ENCODE measurements around the gene KRTAP4-11. TPM values are rescaled to one million over a fixed set of nuclear protein-coding genes. Genes with fewer than 3 reads are reported as not detected.

KRTAP4-11 gene
- total and polyA plus RNA-seq, 2 of the 8 experiments (the other 6 are each of a cell fraction or from before 2014, with no cell fraction given), result not detected

- TF ChIP-seq CTCF (IDR thresholded peaks at IDR 0.05; ENCODE audit: control extremely low read depth in 1 of 3, insufficient read depth in 1 of 3, low read depth in 1 of 3, low read length in 3 of 3), result no peak
- TF ChIP-seq YY1 (IDR thresholded peaks at IDR 0.05; ENCODE audit: low read depth, low read length), result no peak
- no peak for TF ChIP-seq EZH2 (IDR thresholded peaks at IDR 0.05; ENCODE audit: low read depth, low read length, severe bottlenecking)
Observed at GRCh38 chr17:41067281-41067680, 50.9 kb downstream of the KRTAP4-11 start (continued).

Other genes starting within 250 kb of the KRTAP4-11 start
Only the 30 nearest of the 38 such genes appear.
- not detected in 2 replicates for gene KRT40, start 134.0 kb downstream of the KRTAP4-11 start, total RNA-seq (2021; fragmentation: NEBNext Ultra II Directional; extraction: Animal tissue kit (Norgen Biotek cat#: 25700))
- not detected in 2 replicates for gene KRT40, start 134.0 kb downstream of the KRTAP4-11 start, polyA plus RNA-seq (2011; rRNA removed)
- not detected in 2 replicates for gene KRTAP3-3, start 124.2 kb downstream of the KRTAP4-11 start, total RNA-seq (2021; fragmentation: NEBNext Ultra II Directional; extraction: Animal tissue kit (Norgen Biotek cat#: 25700))
- not detected in 2 replicates for gene KRTAP3-3, start 124.2 kb downstream of the KRTAP4-11 start, polyA plus RNA-seq (2011; rRNA removed)
- not detected in 2 replicates for gene KRTAP3-2, start 118.5 kb downstream of the KRTAP4-11 start, total RNA-seq (2021; fragmentation: NEBNext Ultra II Directional; extraction: Animal tissue kit (Norgen Biotek cat#: 25700))
- not detected in 2 replicates for gene KRTAP3-2, start 118.5 kb downstream of the KRTAP4-11 start, polyA plus RNA-seq (2011; rRNA removed)
- gene KRTAP3-1, start 109.2 kb downstream of the KRTAP4-11 start, total RNA-seq (2021; fragmentation: NEBNext Ultra II Directional; extraction: Animal tissue kit (Norgen Biotek cat#: 25700)), result not detected in 2 replicates
- gene KRTAP3-1, start 109.2 kb downstream of the KRTAP4-11 start, polyA plus RNA-seq (2011; rRNA removed), result not detected in 2 replicates
- gene KRTAP1-5, start 91.2 kb downstream of the KRTAP4-11 start, total RNA-seq (2021; fragmentation: NEBNext Ultra II Directional; extraction: Animal tissue kit (Norgen Biotek cat#: 25700)), result not detected in 2 replicates
- gene KRTAP1-5, start 91.2 kb downstream of the KRTAP4-11 start, polyA plus RNA-seq (2011; rRNA removed), result not detected in 2 replicates
- not detected in 2 replicates for gene KRTAP1-4, start 88.2 kb downstream of the KRTAP4-11 start, total RNA-seq (2021; fragmentation: NEBNext Ultra II Directional; extraction: Animal tissue kit (Norgen Biotek cat#: 25700))
- not detected in 2 replicates for gene KRTAP1-4, start 88.2 kb downstream of the KRTAP4-11 start, polyA plus RNA-seq (2011; rRNA removed)
- not detected in 2 replicates for gene KRTAP1-3, start 83.5 kb downstream of the KRTAP4-11 start, total RNA-seq (2021; fragmentation: NEBNext Ultra II Directional; extraction: Animal tissue kit (Norgen Biotek cat#: 25700))
- not detected in 2 replicates for gene KRTAP1-3, start 83.5 kb downstream of the KRTAP4-11 start, polyA plus RNA-seq (2011; rRNA removed)
- not detected in 2 replicates for gene KRTAP1-1, start 76.9 kb downstream of the KRTAP4-11 start, total RNA-seq (2021; fragmentation: NEBNext Ultra II Directional; extraction: Animal tissue kit (Norgen Biotek cat#: 25700))
- gene KRTAP1-1, start 76.9 kb downstream of the KRTAP4-11 start, polyA plus RNA-seq (2011; rRNA removed), result not detected in 2 replicates
- not detected in 2 replicates for gene KRTAP2-1, start 71.1 kb downstream of the KRTAP4-11 start, total RNA-seq (2021; fragmentation: NEBNext Ultra II Directional; extraction: Animal tissue kit (Norgen Biotek cat#: 25700))
- gene KRTAP2-1, start 71.1 kb downstream of the KRTAP4-11 start, polyA plus RNA-seq (2011; rRNA removed), result not detected in 2 replicates
- not detected in 2 replicates for gene KRTAP2-2, start 63.1 kb downstream of the KRTAP4-11 start, total RNA-seq (2021; fragmentation: NEBNext Ultra II Directional; extraction: Animal tissue kit (Norgen Biotek cat#: 25700))
- not detected in 2 replicates for gene KRTAP2-2, start 63.1 kb downstream of the KRTAP4-11 start, polyA plus RNA-seq (2011; rRNA removed)
- gene KRTAP2-3, start 58.3 kb downstream of the KRTAP4-11 start, total RNA-seq (2021; fragmentation: NEBNext Ultra II Directional; extraction: Animal tissue kit (Norgen Biotek cat#: 25700)), result not detected in 2 replicates
- not detected in 2 replicates for gene KRTAP2-3, start 58.3 kb downstream of the KRTAP4-11 start, polyA plus RNA-seq (2011; rRNA removed)
- not detected in 2 replicates for gene KRTAP2-4, start 52.5 kb downstream of the KRTAP4-11 start, total RNA-seq (2021; fragmentation: NEBNext Ultra II Directional; extraction: Animal tissue kit (Norgen Biotek cat#: 25700))
- not detected in 2 replicates for gene KRTAP2-4, start 52.5 kb downstream of the KRTAP4-11 start, polyA plus RNA-seq (2011; rRNA removed)
- gene KRTAP4-7, start 34.2 kb downstream of the KRTAP4-11 start, total RNA-seq (2021; fragmentation: NEBNext Ultra II Directional; extraction: Animal tissue kit (Norgen Biotek cat#: 25700)), result not detected in 2 replicates
- not detected in 2 replicates for gene KRTAP4-7, start 34.2 kb downstream of the KRTAP4-11 start, polyA plus RNA-seq (2011; rRNA removed)
- gene KRTAP4-8, start 20.2 kb downstream of the KRTAP4-11 start, total RNA-seq (2021; fragmentation: NEBNext Ultra II Directional; extraction: Animal tissue kit (Norgen Biotek cat#: 25700)), result not detected in 2 replicates
- not detected in 2 replicates for gene KRTAP4-8, start 20.2 kb downstream of the KRTAP4-11 start, polyA plus RNA-seq (2011; rRNA removed)
- not detected in 2 replicates for gene KRTAP4-16, start 16.2 kb downstream of the KRTAP4-11 start, total RNA-seq (2021; fragmentation: NEBNext Ultra II Directional; extraction: Animal tissue kit (Norgen Biotek cat#: 25700))
- not detected in 2 replicates for gene KRTAP4-16, start 16.2 kb downstream of the KRTAP4-11 start, polyA plus RNA-seq (2011; rRNA removed)
- not detected in 2 replicates for gene KRTAP4-9, start 13.0 kb downstream of the KRTAP4-11 start, total RNA-seq (2021; fragmentation: NEBNext Ultra II Directional; extraction: Animal tissue kit (Norgen Biotek cat#: 25700))
- 0.06 TPM in 1 of 2 replicates, not detected in the other for gene KRTAP4-9, start 13.0 kb downstream of the KRTAP4-11 start, polyA plus RNA-seq (2011; rRNA removed)
- gene KRTAP4-12, start 5.8 kb upstream of the KRTAP4-11 start, total RNA-seq (2021; fragmentation: NEBNext Ultra II Directional; extraction: Animal tissue kit (Norgen Biotek cat#: 25700)), result not detected in 2 replicates
- gene KRTAP4-12, start 5.8 kb upstream of the KRTAP4-11 start, polyA plus RNA-seq (2011; rRNA removed), result not detected in 2 replicates
- gene KRTAP4-6, start 22.2 kb upstream of the KRTAP4-11 start, total RNA-seq (2021; fragmentation: NEBNext Ultra II Directional; extraction: Animal tissue kit (Norgen Biotek cat#: 25700)), result not detected in 2 replicates
- not detected in 2 replicates for gene KRTAP4-6, start 22.2 kb upstream of the KRTAP4-11 start, polyA plus RNA-seq (2011; rRNA removed)
- gene KRTAP4-5, start 31.5 kb upstream of the KRTAP4-11 start, total RNA-seq (2021; fragmentation: NEBNext Ultra II Directional; extraction: Animal tissue kit (Norgen Biotek cat#: 25700)), result not detected in 2 replicates
- not detected in 2 replicates for gene KRTAP4-5, start 31.5 kb upstream of the KRTAP4-11 start, polyA plus RNA-seq (2011; rRNA removed)
- gene KRTAP4-4, start 42.4 kb upstream of the KRTAP4-11 start, total RNA-seq (2021; fragmentation: NEBNext Ultra II Directional; extraction: Animal tissue kit (Norgen Biotek cat#: 25700)), result not detected in 2 replicates
- gene KRTAP4-4, start 42.4 kb upstream of the KRTAP4-11 start, polyA plus RNA-seq (2011; rRNA removed), result not detected in 2 replicates
- gene KRTAP4-3, start 49.8 kb upstream of the KRTAP4-11 start, total RNA-seq (2021; fragmentation: NEBNext Ultra II Directional; extraction: Animal tissue kit (Norgen Biotek cat#: 25700)), result not detected in 2 replicates
- not detected in 2 replicates for gene KRTAP4-3, start 49.8 kb upstream of the KRTAP4-11 start, polyA plus RNA-seq (2011; rRNA removed)
- gene KRTAP4-2, start 59.8 kb upstream of the KRTAP4-11 start, total RNA-seq (2021; fragmentation: NEBNext Ultra II Directional; extraction: Animal tissue kit (Norgen Biotek cat#: 25700)), result not detected in 2 replicates
- not detected in 2 replicates for gene KRTAP4-2, start 59.8 kb upstream of the KRTAP4-11 start, polyA plus RNA-seq (2011; rRNA removed)
- gene KRTAP4-1, start 66.5 kb upstream of the KRTAP4-11 start, total RNA-seq (2021; fragmentation: NEBNext Ultra II Directional; extraction: Animal tissue kit (Norgen Biotek cat#: 25700)), result not detected in 2 replicates
- gene KRTAP4-1, start 66.5 kb upstream of the KRTAP4-11 start, polyA plus RNA-seq (2011; rRNA removed), result 0.16 TPM in 1 of 2 replicates, not detected in the other
- gene KRTAP9-1, start 71.5 kb upstream of the KRTAP4-11 start, total RNA-seq (2021; fragmentation: NEBNext Ultra II Directional; extraction: Animal tissue kit (Norgen Biotek cat#: 25700)), result not detected in 2 replicates
- not detected in 2 replicates for gene KRTAP9-1, start 71.5 kb upstream of the KRTAP4-11 start, polyA plus RNA-seq (2011; rRNA removed)
- gene KRTAP9-2, start 108.3 kb upstream of the KRTAP4-11 start, total RNA-seq (2021; fragmentation: NEBNext Ultra II Directional; extraction: Animal tissue kit (Norgen Biotek cat#: 25700)), result not detected in 2 replicates
- gene KRTAP9-2, start 108.3 kb upstream of the KRTAP4-11 start, polyA plus RNA-seq (2011; rRNA removed), result not detected in 2 replicates
- not detected in 2 replicates for gene KRTAP9-3, start 114.1 kb upstream of the KRTAP4-11 start, total RNA-seq (2021; fragmentation: NEBNext Ultra II Directional; extraction: Animal tissue kit (Norgen Biotek cat#: 25700))
- gene KRTAP9-3, start 114.1 kb upstream of the KRTAP4-11 start, polyA plus RNA-seq (2011; rRNA removed), result not detected in 2 replicates
- gene KRTAP9-8, start 119.6 kb upstream of the KRTAP4-11 start, total RNA-seq (2021; fragmentation: NEBNext Ultra II Directional; extraction: Animal tissue kit (Norgen Biotek cat#: 25700)), result not detected in 2 replicates
- gene KRTAP9-8, start 119.6 kb upstream of the KRTAP4-11 start, polyA plus RNA-seq (2011; rRNA removed), result not detected in 2 replicates
- not detected in 2 replicates for gene KRTAP9-4, start 131.3 kb upstream of the KRTAP4-11 start, total RNA-seq (2021; fragmentation: NEBNext Ultra II Directional; extraction: Animal tissue kit (Norgen Biotek cat#: 25700))
- 0.13 TPM in 1 of 2 replicates, not detected in the other for gene KRTAP9-4, start 131.3 kb upstream of the KRTAP4-11 start, polyA plus RNA-seq (2011; rRNA removed)
- not detected in 2 replicates for gene KRTAP9-9, start 137.0 kb upstream of the KRTAP4-11 start, total RNA-seq (2021; fragmentation: NEBNext Ultra II Directional; extraction: Animal tissue kit (Norgen Biotek cat#: 25700))
- not detected in 2 replicates for gene KRTAP9-9, start 137.0 kb upstream of the KRTAP4-11 start, polyA plus RNA-seq (2011; rRNA removed)
- gene KRTAP9-6, start 147.0 kb upstream of the KRTAP4-11 start, total RNA-seq (2021; fragmentation: NEBNext Ultra II Directional; extraction: Animal tissue kit (Norgen Biotek cat#: 25700)), result not detected in 2 replicates
- not detected in 2 replicates for gene KRTAP9-6, start 147.0 kb upstream of the KRTAP4-11 start, polyA plus RNA-seq (2011; rRNA removed)